Muscle of leg (tissue), 11 donors: ENCODE data around the gene AEBP1. TPM values are rescaled to one million over a fixed set of nuclear protein-coding genes. Genes with fewer than 3 reads are reported as not detected.

Source experiments
- DNase-seq: peaks from one replicate; pipeline ENCODE4 v3.0.0; 2013
- H3K27ac ChIP-seq: one replicate; pipeline ENCODE4 v1.5.1; 2013; ENCODE audit warnings: mild to moderate bottlenecking, low read length, control low read depth
- H3K27me3 ChIP-seq: one replicate; pipeline ENCODE4 v1.6.1; 2013; ENCODE audit warnings: low read length; ENCODE audit not compliant: control insufficient read depth, insufficient read depth
- H3K36me3 ChIP-seq: one replicate; pipeline ENCODE4 v1.6.1; 2013; ENCODE audit warnings: low read length; ENCODE audit not compliant: control insufficient read depth, insufficient read depth
- H3K4me1 ChIP-seq: one replicate; pipeline ENCODE4 v1.6.1; 2013; ENCODE audit warnings: low read length; ENCODE audit not compliant: control insufficient read depth, insufficient read depth
- H3K4me3 ChIP-seq: one replicate; pipeline ENCODE4 v1.5.1; 2013; ENCODE audit warnings: low read length, control low read depth
- H3K9me3 ChIP-seq: replicated peaks from 2 replicates; pipeline ENCODE4 v1.6.1; 2013; ENCODE audit warnings: low read depth, low read length; ENCODE audit not compliant: control insufficient read depth
- WGBS: methylation state at CpG from one replicate; pipeline ENCODE4 v1.1.5; 2013; ENCODE audit warnings: missing lambda C conversion rate; ENCODE audit not compliant: insufficient coverage; 5-methylcytosine and 5-hydroxymethylcytosine counted together
- polyA plus RNA-seq, 8 donors: library from polyadenylated mRNA; unstranded; fragments of 120-200 nt; gene quantifications; one replicate each; pipeline versions ENCODE4 v1.2.1 to v1.2.3, GENCODE V29; 2013; ENCODE audit warnings: inconsistent platforms in 1 of 8, low replicate concordance in 1 of 8; ENCODE audit not compliant: insufficient read length in 8 of 8, insufficient read depth in 1 of 8
- total RNA-seq: library from RNA; stranded (reverse); fragments of 120-200 nt; gene quantifications from one replicate; pipeline ENCODE4 v1.2.4, GENCODE V29; 2013

Gene AEBP1
- total and polyA plus RNA-seq, 9 donors, result 64.8 to 152 (median 93.7) TPM

- WGBS, result 11% methylated on average over 18 of the region's 28 CpGs
- no peaks in the 10 kb centered on the region for H3K9me3 ChIP-seq
- peak; percentile 63 for DNase-seq
- H3K27ac ChIP-seq, result peak overlapping the region; percentile 53
- H3K27me3 ChIP-seq, result peaks cover 5% of the 10 kb centered on the region
- peaks cover 25% of the 10 kb centered on the region for H3K36me3 ChIP-seq
- peaks cover 42% of the 10 kb centered on the region for H3K4me1 ChIP-seq
- peak overlapping the region; percentile 65 for H3K4me3 ChIP-seq
Observed at GRCh38 chr7:44104860-44105771, 971 bp downstream of the AEBP1 start.

DNA sequence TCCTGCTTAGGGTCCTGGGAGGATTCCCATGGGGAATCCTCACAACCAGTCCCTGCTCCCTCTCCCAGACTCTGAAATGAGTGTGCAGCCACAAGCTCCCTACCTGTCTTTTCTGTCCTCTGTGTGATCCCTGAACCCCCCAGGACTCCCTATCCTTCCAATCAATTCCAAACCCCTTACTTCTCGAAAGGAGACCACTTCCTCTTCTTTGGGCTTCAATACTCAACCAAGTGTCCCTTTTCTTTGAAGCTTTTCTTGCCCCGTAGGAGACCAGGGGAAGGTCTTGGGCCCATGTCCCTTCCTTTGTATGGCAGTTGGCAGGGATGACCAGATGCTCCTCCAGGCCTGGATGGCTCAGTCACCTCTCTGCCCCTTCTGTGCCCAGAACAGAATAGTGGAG is 1.7 kb downstream of the AEBP1 start:
- Histone ChIP-seq H3K36me3 (peaks cover 32% of the 10 kb centered on the region), H3K27ac (no peak overlapping the region), H3K9me3 (no peaks in the 10 kb centered on the region), H3K27me3 (peaks cover 5% of the 10 kb centered on the region), H3K4me1 (peaks cover 42% of the 10 kb centered on the region), H3K4me3 (peak overlapping the region; percentile 65)
- no peak for DNase-seq
- WGBS, result no CpG with 5 or more reads among the region's 2 CpGs

GRCh38 chr7:44106311-44107065 is 2.3 kb downstream of the AEBP1 start:
- H3K4me1 ChIP-seq, result peaks cover 40% of the 10 kb centered on the region
- no peaks in the 10 kb centered on the region for H3K9me3 ChIP-seq
- H3K27me3 ChIP-seq, result peaks cover 5% of the 10 kb centered on the region
- no peak overlapping the region for H3K27ac ChIP-seq
- no peak overlapping the region for H3K4me3 ChIP-seq
- WGBS, result 86% methylated on average over 6 of the region's 10 CpGs
- no peak for DNase-seq
- peaks cover 39% of the 10 kb centered on the region for H3K36me3 ChIP-seq

GRCh38 chr7:44107116-44107960 is 3.2 kb downstream of the AEBP1 start:
- H3K4me3 ChIP-seq, result no peak overlapping the region
- H3K9me3 ChIP-seq, result no peaks in the 10 kb centered on the region
- WGBS, result 81% methylated on average over 6 of the region's 18 CpGs
- DNase-seq, result no peak
- H3K36me3 ChIP-seq, result peaks cover 44% of the 10 kb centered on the region
- H3K27ac ChIP-seq, result no peak overlapping the region
- H3K4me1 ChIP-seq, result peaks cover 39% of the 10 kb centered on the region
- peaks cover 5% of the 10 kb centered on the region for H3K27me3 ChIP-seq

- H3K36me3 ChIP-seq, result peaks cover 51% of the 10 kb centered on the region
- peaks cover 46% of the 10 kb centered on the region for H3K4me1 ChIP-seq
- H3K27me3 ChIP-seq, result peaks cover 5% of the 10 kb centered on the region
- DNase-seq, result no peak
- H3K9me3 ChIP-seq, result no peaks in the 10 kb centered on the region
- H3K27ac ChIP-seq, result no peak overlapping the region
- WGBS, result 83% methylated on average over 17 of the region's 21 CpGs
- H3K4me3 ChIP-seq, result no peak overlapping the region
Observed at GRCh38 chr7:44107961-44108767, 4.0 kb downstream of the AEBP1 start.

- H3K36me3 ChIP-seq, result peaks cover 58% of the 10 kb centered on the region
- no peaks in the 10 kb centered on the region for H3K27me3 ChIP-seq
- no peak overlapping the region for H3K4me3 ChIP-seq
- no peaks in the 10 kb centered on the region for H3K9me3 ChIP-seq
- 81% methylated on average over 11 of the region's 21 CpGs for WGBS
- no peak for DNase-seq
- peaks cover 44% of the 10 kb centered on the region for H3K4me1 ChIP-seq
- H3K27ac ChIP-seq, result no peak overlapping the region
Observed at GRCh38 chr7:44108768-44109750, 4.9 kb downstream of the AEBP1 start.

DNA sequence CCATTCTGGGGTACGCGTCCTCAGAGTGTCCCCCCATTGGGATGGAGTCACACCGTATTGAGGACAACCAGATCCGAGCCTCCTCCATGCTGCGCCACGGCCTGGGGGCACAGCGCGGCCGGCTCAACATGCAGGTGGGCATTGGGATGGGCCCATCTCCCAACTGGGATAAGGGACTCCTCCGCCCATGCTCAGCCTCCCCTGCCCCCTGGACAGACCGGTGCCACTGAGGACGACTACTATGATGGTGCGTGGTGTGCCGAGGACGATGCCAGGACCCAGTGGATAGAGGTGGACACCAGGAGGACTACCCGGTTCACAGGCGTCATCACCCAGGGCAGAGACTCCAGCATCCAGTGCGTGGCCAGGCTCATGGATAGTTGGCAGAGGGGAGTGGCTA is 5.8 kb downstream of the AEBP1 start:
- 92% methylated on average over 17 of the region's 18 CpGs for WGBS
- Histone ChIP-seq H3K27ac (no peak overlapping the region), H3K9me3 (no peaks in the 10 kb centered on the region), H3K4me3 (no peak overlapping the region), H3K36me3 (peaks cover 68% of the 10 kb centered on the region), H3K27me3 (no peaks in the 10 kb centered on the region), H3K4me1 (peaks cover 51% of the 10 kb centered on the region)
- no peak for DNase-seq

DNA sequence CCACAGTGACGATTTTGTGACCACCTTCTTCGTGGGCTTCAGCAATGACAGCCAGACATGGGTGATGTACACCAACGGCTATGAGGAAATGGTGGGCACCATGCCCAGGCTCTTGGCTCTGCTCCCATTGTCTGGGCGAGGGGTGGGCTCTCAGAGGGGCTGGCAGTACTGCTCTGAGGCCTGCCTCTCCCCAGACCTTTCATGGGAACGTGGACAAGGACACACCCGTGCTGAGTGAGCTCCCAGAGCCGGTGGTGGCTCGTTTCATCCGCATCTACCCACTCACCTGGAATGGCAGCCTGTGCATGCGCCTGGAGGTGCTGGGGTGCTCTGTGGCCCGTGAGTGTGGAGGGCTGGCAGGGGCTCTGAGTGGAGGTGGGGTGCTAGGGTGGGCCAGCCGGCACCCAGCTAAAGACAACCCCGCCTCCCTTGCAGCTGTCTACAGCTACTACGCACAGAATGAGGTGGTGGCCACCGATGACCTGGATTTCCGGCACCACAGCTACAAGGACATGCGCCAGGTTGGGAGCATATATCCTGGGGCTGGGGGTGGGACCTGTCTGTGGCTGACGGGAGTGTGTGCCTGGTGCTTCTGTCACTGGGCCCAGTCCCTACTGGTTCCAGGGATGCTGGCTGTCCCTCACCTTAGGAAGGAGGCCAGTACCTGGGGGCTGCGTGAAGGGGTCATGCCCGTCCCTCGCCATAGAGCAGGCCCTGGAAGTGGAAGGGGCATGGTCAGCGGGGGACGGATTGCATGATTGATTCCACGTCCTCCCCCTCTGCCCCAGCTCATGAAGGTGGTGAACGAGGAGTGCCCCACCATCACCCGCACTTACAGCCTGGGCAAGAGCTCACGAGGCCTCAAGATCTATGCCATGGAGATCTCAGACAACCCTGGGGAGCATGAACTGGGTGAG is 6.8 kb downstream of the AEBP1 start:
- WGBS, result 68% methylated on average over 17 of the region's 27 CpGs
- Histone ChIP-seq H3K9me3 (no peaks in the 10 kb centered on the region), H3K27ac (no peak overlapping the region), H3K36me3 (peaks cover 78% of the 10 kb centered on the region), H3K4me3 (no peak overlapping the region), H3K4me1 (peaks cover 51% of the 10 kb centered on the region), H3K27me3 (no peaks in the 10 kb centered on the region)
- no peak for DNase-seq
